Mesothelial cell of epicardium (in vitro differentiated cells): ENCODE results near the gene KLRG1. TPM values are rescaled to one million over a fixed set of nuclear protein-coding genes. Genes with fewer than 3 reads are reported as not detected.

Source experiments
- DNase-seq, 2 experiments: peaks; one replicate each; pipeline ENCODE4 v3.0.0; 2021; ENCODE audit warnings: low spot score in 2 of 2; ENCODE audit not compliant: unreplicated experiment in 2 of 2
- H3K27ac Mint-ChIP-seq: 2 replicates; pipeline ENCODE4 v1.8.0; 2021; ENCODE audit warnings: mixed read lengths
- H3K27me3 Mint-ChIP-seq: 2 replicates; pipeline ENCODE4 v1.8.0; 2021; ENCODE audit warnings: low read depth, mixed read lengths
- H3K36me3 Mint-ChIP-seq: 2 replicates; pipeline ENCODE4 v1.8.0; 2021; ENCODE audit warnings: mixed read lengths
- H3K4me1 Mint-ChIP-seq: 2 replicates; pipeline ENCODE4 v1.8.0; 2021; ENCODE audit warnings: mixed read lengths
- H3K4me3 Mint-ChIP-seq: 2 replicates; pipeline ENCODE4 v1.8.0; 2021; ENCODE audit warnings: mild to moderate bottlenecking, moderate library complexity, mixed read lengths
- H3K9me3 Mint-ChIP-seq: 2 replicates; pipeline ENCODE4 v1.8.0; 2021; ENCODE audit warnings: mixed read lengths
- total RNA-seq: library from RNA; stranded (reverse); gene quantifications from 3 replicates; pipeline ENCODE4 v1.2.1, GENCODE V29; 2021
- TF ChIP-seq, protein P1 (sequence below): fragments of 200-600 bp; sonication (generic); IDR thresholded peaks from one replicate; pipeline ENCODE4 v1.5.0; 2021; ENCODE audit warnings: antibody characterized with exemption; ENCODE audit not compliant: unreplicated experiment

KLRG1 gene
- total RNA-seq, 1 donor from 2014 or later, result 2.0 TPM

DNA sequence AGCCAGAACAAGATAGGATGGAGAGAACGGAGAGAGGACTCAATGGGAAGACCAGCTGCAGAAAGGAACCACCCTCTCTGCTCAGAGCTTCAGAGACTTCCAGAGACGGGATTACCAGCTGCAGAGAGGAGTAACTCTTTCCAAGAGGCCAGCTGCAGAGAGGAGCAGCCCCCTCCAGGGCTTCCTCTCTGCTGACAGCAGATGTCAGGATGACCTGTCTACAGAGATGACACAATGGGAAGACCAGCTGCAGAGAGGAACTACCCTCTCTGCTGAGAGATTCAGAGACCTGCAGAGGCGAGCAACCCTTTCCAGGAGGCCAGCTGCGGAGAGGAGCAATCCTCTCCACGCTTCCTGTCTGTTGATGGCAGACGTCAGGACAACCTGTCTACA, 61.8 kb downstream of the KLRG1 start:
- no peak for DNase-seq
- Mint-ChIP-seq H3K27ac (no peak overlapping the region), H3K27me3 (no peaks in the 10 kb centered on the region), H3K9me3 (peaks cover 2% of the 10 kb centered on the region), H3K4me3 (no peak overlapping the region), H3K36me3 (no peaks in the 10 kb centered on the region), H3K4me1 (peaks cover 22% of the 10 kb centered on the region)
- TF ChIP-seq, protein P1, sequence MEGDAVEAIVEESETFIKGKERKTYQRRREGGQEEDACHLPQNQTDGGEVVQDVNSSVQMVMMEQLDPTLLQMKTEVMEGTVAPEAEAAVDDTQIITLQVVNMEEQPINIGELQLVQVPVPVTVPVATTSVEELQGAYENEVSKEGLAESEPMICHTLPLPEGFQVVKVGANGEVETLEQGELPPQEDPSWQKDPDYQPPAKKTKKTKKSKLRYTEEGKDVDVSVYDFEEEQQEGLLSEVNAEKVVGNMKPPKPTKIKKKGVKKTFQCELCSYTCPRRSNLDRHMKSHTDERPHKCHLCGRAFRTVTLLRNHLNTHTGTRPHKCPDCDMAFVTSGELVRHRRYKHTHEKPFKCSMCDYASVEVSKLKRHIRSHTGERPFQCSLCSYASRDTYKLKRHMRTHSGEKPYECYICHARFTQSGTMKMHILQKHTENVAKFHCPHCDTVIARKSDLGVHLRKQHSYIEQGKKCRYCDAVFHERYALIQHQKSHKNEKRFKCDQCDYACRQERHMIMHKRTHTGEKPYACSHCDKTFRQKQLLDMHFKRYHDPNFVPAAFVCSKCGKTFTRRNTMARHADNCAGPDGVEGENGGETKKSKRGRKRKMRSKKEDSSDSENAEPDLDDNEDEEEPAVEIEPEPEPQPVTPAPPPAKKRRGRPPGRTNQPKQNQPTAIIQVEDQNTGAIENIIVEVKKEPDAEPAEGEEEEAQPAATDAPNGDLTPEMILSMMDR, result no peak

DNA sequence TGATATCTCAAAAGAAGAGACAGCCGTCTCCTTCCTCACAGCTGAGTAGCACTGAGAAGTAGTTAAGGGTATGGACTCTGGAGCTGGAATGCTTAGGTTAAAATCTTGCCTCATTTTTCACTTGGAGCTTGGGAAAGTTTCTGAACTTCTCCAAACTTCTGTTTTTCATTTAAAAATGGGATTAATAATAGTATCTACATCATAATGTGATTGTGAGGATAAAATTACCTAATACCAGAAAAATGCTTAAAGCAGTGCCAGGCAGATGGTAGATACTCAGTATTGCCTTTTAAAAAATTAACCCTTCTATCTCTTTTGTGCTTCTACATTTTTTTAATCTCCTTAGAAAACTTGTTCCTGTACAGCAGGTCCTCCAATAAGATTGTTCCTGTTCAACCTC, 63.3 kb downstream of the KLRG1 start:
- H3K4me1 Mint-ChIP-seq, result peaks cover 26% of the 10 kb centered on the region
- H3K9me3 Mint-ChIP-seq, result no peaks in the 10 kb centered on the region
- peak overlapping the region; percentile 70 for H3K27ac Mint-ChIP-seq
- H3K36me3 Mint-ChIP-seq, result no peaks in the 10 kb centered on the region
- no peak overlapping the region for H3K4me3 Mint-ChIP-seq
- TF ChIP-seq, protein P1, result no peak
- DNase-seq, result no peak
- no peaks in the 10 kb centered on the region for H3K27me3 Mint-ChIP-seq

Other genes starting within 250 kb of the KLRG1 start
- 0.13 to 0.16 TPM (median 0.14 TPM) in 3 replicates for gene A2ML1, start 166.9 kb upstream of the KLRG1 start, total RNA-seq
- 115 to 119 TPM (median 117 TPM) in 3 replicates for gene PHC1, start 75.0 kb upstream of the KLRG1 start, total RNA-seq
- 117 to 118 TPM (median 117 TPM) in 3 replicates for gene M6PR, start 39.9 kb upstream of the KLRG1 start, total RNA-seq
- gene A2M, start 126.4 kb downstream of the KLRG1 start, total RNA-seq, result 3.8 to 4.8 TPM (median 4.3 TPM) in 3 replicates
- gene PZP, start 218.8 kb downstream of the KLRG1 start, total RNA-seq, result not detected in 3 replicates